ENCODE measurements around the gene TMEM170B.
A peak's percentile ranks its signal among the peaks of the same experiment; 100 is the strongest.

TMEM170B gene
- 1.6 to 174 (median 35.6) reads per million in 17 experiments for total RNA-seq

- peak; percentile 98 to 99 (median 98) for DNase-seq
Observed at GRCh38 chr6:11537229-11538051, at the start of gene TMEM170B. TSS of gene TMEM170B (plus strand) at chr6:11537749. CDS start at chr6:11538278, 529 bp downstream.

GRCh38 chr6:11490996-11491395, 46.6 kb upstream of the TMEM170B start:
- DNase-seq: no peak

GRCh38 chr6:11491596-11492463, 45.7 kb upstream of the TMEM170B start:
- peak in 2 of 4 experiments; percentile 30 to 37 for DNase-seq

- DNase-seq: peak in 3 of 4 experiments; percentile 14 to 20 (median 17)
Observed at GRCh38 chr6:11492464-11493290, 44.9 kb upstream of the TMEM170B start.

- no peak for DNase-seq
Observed at GRCh38 chr6:11493974-11494373, 43.6 kb upstream of the TMEM170B start.

- peak; percentile 47 to 74 (median 62) for DNase-seq
Observed at GRCh38 chr6:11494786-11495564, 42.6 kb upstream of the TMEM170B start.

- DNase-seq: no peak
Observed at GRCh38 chr6:11495565-11496145, 41.9 kb upstream of the TMEM170B start.

- peak; percentile 78 to 92 (median 86) for DNase-seq
Observed at GRCh38 chr6:11496152-11497060, 41.1 kb upstream of the TMEM170B start.

GRCh38 chr6:11497107-11497506, 40.4 kb upstream of the TMEM170B start:
- DNase-seq: peak in 2 of 4 experiments; percentile 55 to 60

GRCh38 chr6:11497881-11498280, 39.7 kb upstream of the TMEM170B start:
- DNase-seq: peak; percentile 20 to 57 (median 46)

- DNase-seq: no peak
Observed at GRCh38 chr6:11500008-11500407, 37.5 kb upstream of the TMEM170B start.

GRCh38 chr6:11509471-11509870, 28.1 kb upstream of the TMEM170B start:
- no peak for DNase-seq

GRCh38 chr6:11514672-11515071, 22.9 kb upstream of the TMEM170B start:
- no peak for DNase-seq

- DNase-seq: no peak
Observed at GRCh38 chr6:11515763-11516162, 21.8 kb upstream of the TMEM170B start.

GRCh38 chr6:11522812-11523605, 14.5 kb upstream of the TMEM170B start:
- DNase-seq: peak; percentile 38 to 67 (median 54)

GRCh38 chr6:11525468-11526155, 11.9 kb upstream of the TMEM170B start:
- DNase-seq: peak; percentile 87 to 98 (median 94)

- DNase-seq: no peak
Observed at GRCh38 chr6:11526156-11526505, 11.4 kb upstream of the TMEM170B start.

GRCh38 chr6:11527274-11527870, 10.2 kb upstream of the TMEM170B start:
- DNase-seq: no peak
